Esophagus muscularis mucosa (tissue), 4 donors: Measurements from ENCODE around the gene RBM19. TPM values are rescaled to one million over a fixed set of nuclear protein-coding genes. Genes with fewer than 3 reads are reported as not detected.
"Not testable (repeated sequence)": the region's sequence is repeated elsewhere in the genome, so short reads cannot be mapped to it uniquely, and the experiment has no call there.

Experiments
- DNase-seq: peaks from one replicate; pipeline ENCODE4 v3.0.0-alpha.2; 2017; ENCODE audit errors: extremely low spot score
- H3K27ac ChIP-seq, 4 donors: fragments of 200-600 bp; sonication (generic); replicated peaks in 1 of 4; 1 replicate in 3 of 4; 2 replicates in 1 of 4; pipeline ENCODE4 v1.5.1; 2016 to 2019; ENCODE audit warnings: mild to moderate bottlenecking in 1 of 4
- H3K27me3 ChIP-seq, 4 donors: fragments of 200-600 bp; sonication (generic); one replicate each; pipeline versions ENCODE4 v1.5.1 to v1.6.0; 2016 to 2019
- H3K36me3 ChIP-seq, 4 donors: fragments of 200-600 bp; sonication (generic); one replicate each; pipeline ENCODE4 v1.5.1; 2016 to 2019
- H3K4me1 ChIP-seq, 4 donors: fragments of 200-600 bp; sonication (generic); one replicate each; pipeline ENCODE4 v1.5.1; 2016 to 2019
- H3K4me3 ChIP-seq, 4 donors: fragments of 200-600 bp; sonication (generic); 1 replicate in 2 of 4; 2 replicates in 2 of 4; pipeline ENCODE4 v1.5.1; 2016 to 2019; ENCODE audit warnings: mild to moderate bottlenecking in 4 of 4, moderate library complexity in 1 of 4
- H3K9me3 ChIP-seq, 4 donors: fragments of 200-600 bp; sonication (generic); 1 replicate in 3 of 4; 2 replicates in 1 of 4; pipeline ENCODE4 v1.5.1; 2016 to 2019
- EP300 ChIP-seq: sonication (generic); formaldehyde crosslinking; IDR thresholded peaks from one replicate; pipeline ENCODE4 v1.6.1; 2017; ENCODE audit warnings: antibody characterized with exemption
- POLR2A ChIP-seq: fragments of 450-650 bp; IDR thresholded peaks from one replicate; pipeline ENCODE4 v1.6.1; 2017; ENCODE audit warnings: antibody characterized with exemption, moderate library complexity, mild to moderate bottlenecking, low read depth
- POLR2AphosphoS5 ChIP-seq, 2 donors: sonication (generic); formaldehyde crosslinking; IDR thresholded peaks; one replicate each; pipeline ENCODE4 v1.6.1; 2017; ENCODE audit warnings: antibody characterized with exemption in 2 of 2
- WGBS: methylation state at CpG from one replicate; pipeline ENCODE4 v1.1.5; 2018; 5-methylcytosine and 5-hydroxymethylcytosine counted together
- intact Hi-C: fragments of 100-400 bp; cut with DNase I; formaldehyde crosslinking; loops from one replicate; pipeline ENCODE4 v1.15.1; 2023
- total RNA-seq, 4 donors: library from RNA; depleted of rRNA; stranded (reverse); fragments of >200 nt; gene quantifications; one replicate each; pipeline versions ENCODE4 v1.1.0 to v1.2.1, GENCODE V29; 2016
- TF ChIP-seq, protein P1 (sequence below), 3 experiments: fragments of 200-600 bp in 2 of 3; fragments of 450-650 bp in 1 of 3; sonication (generic) in 2 of 3; IDR thresholded peaks; one replicate each; pipeline ENCODE4 v1.5.1; 2017 to 2019; ENCODE audit warnings: antibody characterized with exemption in 3 of 3, mild to moderate bottlenecking in 2 of 3, moderate library complexity in 1 of 3

RBM19 gene
- total RNA-seq, 4 donors from 2014 or later = 26.7 to 40.0 (median 27.4) TPM

DNA sequence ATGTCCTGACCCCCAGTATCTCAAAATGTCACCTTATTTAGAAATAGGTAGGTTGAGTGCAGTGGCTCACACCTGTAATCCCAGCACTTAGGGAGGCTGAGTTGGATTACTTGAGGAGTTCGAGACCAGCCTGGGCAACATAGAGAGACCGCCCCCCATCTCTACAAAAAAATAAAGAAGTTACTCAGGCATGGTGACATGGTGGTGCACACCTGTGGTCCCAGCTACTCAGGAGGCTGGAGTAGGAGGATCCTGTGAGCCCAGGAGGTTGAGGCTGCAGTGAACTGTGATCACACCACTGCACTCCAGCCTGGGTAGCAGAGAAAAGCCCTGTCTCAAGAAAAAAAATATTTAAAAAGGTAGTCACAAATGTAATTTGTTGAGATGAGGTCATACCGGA lies 27.9 kb upstream of the RBM19 start:
- Histone ChIP-seq H3K4me3 (no peak overlapping the region), H3K4me1 (no peaks in the 10 kb centered on the region), H3K36me3 (no peaks in the 10 kb centered on the region), H3K27me3 (peaks cover 0 to 72% (median 0%) of the 10 kb centered on the region in 4 donors), H3K9me3 (no peaks in the 10 kb centered on the region), H3K27ac (no peak overlapping the region)
- intact Hi-C loops = no loop called here
- no peak for DNase-seq
- TF ChIP-seq POLR2A (no peak), POLR2AphosphoS5 (IDR thresholded peaks at IDR 0.05) (no peak), EP300 (no peak)
- TF ChIP-seq, protein P1, sequence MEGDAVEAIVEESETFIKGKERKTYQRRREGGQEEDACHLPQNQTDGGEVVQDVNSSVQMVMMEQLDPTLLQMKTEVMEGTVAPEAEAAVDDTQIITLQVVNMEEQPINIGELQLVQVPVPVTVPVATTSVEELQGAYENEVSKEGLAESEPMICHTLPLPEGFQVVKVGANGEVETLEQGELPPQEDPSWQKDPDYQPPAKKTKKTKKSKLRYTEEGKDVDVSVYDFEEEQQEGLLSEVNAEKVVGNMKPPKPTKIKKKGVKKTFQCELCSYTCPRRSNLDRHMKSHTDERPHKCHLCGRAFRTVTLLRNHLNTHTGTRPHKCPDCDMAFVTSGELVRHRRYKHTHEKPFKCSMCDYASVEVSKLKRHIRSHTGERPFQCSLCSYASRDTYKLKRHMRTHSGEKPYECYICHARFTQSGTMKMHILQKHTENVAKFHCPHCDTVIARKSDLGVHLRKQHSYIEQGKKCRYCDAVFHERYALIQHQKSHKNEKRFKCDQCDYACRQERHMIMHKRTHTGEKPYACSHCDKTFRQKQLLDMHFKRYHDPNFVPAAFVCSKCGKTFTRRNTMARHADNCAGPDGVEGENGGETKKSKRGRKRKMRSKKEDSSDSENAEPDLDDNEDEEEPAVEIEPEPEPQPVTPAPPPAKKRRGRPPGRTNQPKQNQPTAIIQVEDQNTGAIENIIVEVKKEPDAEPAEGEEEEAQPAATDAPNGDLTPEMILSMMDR (IDR thresholded peaks at IDR 0.05) = no peak
- 90% methylated on average over 3 of the region's 3 CpGs for WGBS

DNA sequence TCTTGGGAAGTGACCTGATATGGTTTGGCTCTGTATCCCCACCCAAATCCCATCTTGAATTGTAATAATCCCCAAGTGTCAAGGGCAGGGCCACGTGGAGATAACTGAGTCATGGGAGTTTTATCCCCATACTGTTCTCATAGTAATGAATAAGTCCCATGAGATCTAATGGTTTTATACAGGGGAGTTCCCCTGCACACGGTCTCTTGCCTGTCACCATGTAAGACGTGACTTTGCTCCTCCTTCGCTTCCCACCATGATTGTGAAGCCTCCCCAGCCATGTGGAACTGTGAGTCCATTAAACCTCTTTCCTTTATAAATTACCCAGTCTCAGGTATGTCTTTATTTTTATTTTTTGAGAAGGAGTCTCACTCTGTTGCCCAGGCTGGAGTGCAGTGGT lies 26.6 kb upstream of the RBM19 start:
- H3K36me3 ChIP-seq, H3K4me1 ChIP-seq, H3K4me3 ChIP-seq, intact Hi-C loops, DNase-seq, H3K9me3 ChIP-seq, H3K27ac ChIP-seq: not testable (repeated sequence)
- 72% methylated on average over 4 of the region's 4 CpGs for WGBS
- peaks cover 0 to 73% (median 0%) of the 10 kb centered on the region in 4 donors for H3K27me3 ChIP-seq

DNA sequence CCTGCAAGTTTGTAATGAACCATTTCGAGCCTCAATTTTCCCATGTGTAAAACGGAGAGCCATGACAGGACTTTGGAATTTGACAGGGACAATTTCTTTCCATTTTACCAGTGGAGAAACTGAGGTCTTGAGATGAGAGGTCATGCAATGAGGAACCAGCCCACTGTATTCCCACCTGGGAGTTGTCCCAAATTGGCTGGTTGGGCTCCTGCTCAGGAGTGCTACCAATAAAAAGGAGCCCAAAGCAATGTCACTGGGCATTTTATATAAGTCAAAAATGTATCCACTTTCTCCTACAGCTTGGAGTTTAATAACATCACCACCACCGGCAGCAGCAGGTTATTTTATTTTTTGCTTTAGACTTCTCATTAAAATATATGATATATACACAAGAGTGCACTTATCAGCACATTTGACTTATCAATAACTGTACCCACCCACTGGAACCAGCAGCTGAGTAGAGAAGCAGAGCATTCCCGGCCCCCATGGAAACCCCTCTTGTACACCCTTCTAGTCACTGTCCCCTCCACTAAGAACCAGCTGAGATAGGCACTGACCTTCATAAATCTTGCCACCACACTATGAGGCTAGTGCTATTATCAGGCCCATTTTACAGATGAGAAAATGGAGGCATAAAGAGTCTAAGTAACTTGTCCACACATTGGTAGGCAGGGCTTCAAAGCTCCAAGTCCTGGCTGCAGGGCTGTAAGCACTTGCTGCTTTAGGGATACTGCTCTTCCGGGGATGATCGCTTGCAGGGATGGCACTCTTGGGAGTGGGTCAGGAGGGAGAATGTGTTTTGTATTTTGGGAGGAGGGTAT lies 25.3 kb upstream of the RBM19 start:
- Histone ChIP-seq H3K27ac (no peak overlapping the region), H3K36me3 (no peaks in the 10 kb centered on the region), H3K9me3 (no peaks in the 10 kb centered on the region), H3K27me3 (peaks cover 0 to 76% (median 0%) of the 10 kb centered on the region in 4 donors), H3K4me3 (no peak overlapping the region), H3K4me1 (no peaks in the 10 kb centered on the region)
- 56% methylated on average over 6 of the region's 6 CpGs for WGBS
- DNase-seq = no peak
- no peak for TF ChIP-seq POLR2AphosphoS5 (IDR thresholded peaks at IDR 0.05)
- no peak for TF ChIP-seq POLR2A
- TF ChIP-seq, protein P1 (IDR thresholded peaks at IDR 0.05) = no peak
- no peak for TF ChIP-seq EP300
- intact Hi-C loops = no loop called here

DNA sequence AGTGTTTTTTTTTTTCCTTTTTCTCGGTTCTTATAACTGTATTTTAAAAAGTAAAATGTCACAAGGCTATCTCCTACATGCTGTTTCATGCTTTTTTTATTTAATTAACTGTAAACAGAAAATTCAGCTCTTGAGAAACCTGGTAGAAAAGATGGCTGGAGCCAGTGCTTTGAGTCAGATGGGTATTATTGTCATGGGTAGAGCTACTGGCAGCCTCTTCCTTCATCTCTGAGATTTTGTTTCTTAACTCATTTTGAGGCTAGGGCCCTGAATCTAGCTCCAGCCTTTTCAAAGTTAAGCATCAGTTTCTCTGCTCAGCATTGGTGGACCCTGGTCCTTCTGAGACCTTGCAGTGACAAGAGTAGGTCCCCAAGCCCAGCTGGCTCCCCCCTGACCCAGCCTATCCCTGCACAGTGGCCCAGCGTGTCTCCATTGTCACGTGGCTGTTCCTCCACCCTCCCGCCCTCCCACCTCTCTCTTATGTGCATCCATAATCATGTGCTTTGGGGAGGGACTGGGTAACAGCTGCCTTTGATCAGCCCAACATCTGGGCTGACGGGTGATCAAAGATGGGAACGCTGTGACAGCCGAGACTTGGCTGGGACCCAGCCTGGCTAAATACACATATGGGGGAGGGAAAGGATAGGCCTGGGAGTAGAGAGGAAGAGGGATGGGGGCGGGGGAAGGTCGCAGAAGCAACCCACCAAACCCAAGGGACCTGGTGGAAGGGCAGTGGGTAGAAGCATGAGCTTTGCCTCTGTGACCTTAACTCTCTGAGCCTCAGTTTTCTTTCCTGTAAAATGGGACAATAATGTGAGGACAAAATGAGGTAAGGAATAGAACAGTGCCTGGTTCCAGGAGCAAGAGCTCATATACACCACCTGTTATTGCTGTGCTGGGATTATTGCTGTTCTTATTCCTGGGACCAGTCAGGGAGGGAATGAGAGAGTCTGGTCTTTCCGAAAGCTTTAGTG lies 24.4 kb upstream of the RBM19 start:
- Histone ChIP-seq H3K36me3 (no peaks in the 10 kb centered on the region), H3K27ac (no peak overlapping the region), H3K27me3 (peaks cover 0 to 76% (median 0%) of the 10 kb centered on the region in 4 donors), H3K9me3 (no peaks in the 10 kb centered on the region), H3K4me1 (no peaks in the 10 kb centered on the region), H3K4me3 (no peak overlapping the region)
- TF ChIP-seq POLR2A = no peak
- TF ChIP-seq, protein P1 (IDR thresholded peaks at IDR 0.05) = no peak
- TF ChIP-seq POLR2AphosphoS5 (IDR thresholded peaks at IDR 0.05) = no peak
- no peak for TF ChIP-seq EP300
- WGBS = 27% methylated on average over 9 of the region's 10 CpGs
- no peak for DNase-seq
- intact Hi-C loops = no loop called here

DNA sequence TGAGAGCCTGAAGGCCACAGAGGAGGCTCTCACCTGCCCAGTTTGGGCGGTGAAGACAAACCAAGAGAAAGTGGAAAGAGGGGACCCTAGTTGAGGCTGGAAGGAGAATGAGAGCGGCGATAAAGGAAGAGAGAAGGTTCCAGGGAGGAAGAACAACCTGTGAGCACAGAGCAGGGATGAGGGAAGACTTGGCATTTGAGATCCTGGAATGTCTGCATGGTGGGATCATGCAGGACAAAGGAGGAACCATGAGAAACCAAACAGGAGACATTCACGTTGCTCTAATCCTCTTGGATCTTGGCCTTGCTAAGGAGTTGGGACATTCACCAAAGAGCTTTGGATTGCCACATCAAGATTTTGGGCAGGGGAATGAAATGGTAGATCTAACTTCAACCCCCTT lies 22.9 kb upstream of the RBM19 start:
- 80% methylated on average over 4 of the region's 4 CpGs for WGBS
- Histone ChIP-seq H3K9me3 (no peaks in the 10 kb centered on the region), H3K4me3 (no peak overlapping the region), H3K27me3 (peaks cover 0 to 65% (median 0%) of the 10 kb centered on the region in 4 donors), H3K36me3 (no peaks in the 10 kb centered on the region), H3K27ac (no peak overlapping the region), H3K4me1 (no peaks in the 10 kb centered on the region)
- TF ChIP-seq, protein P1 (IDR thresholded peaks at IDR 0.05) = no peak
- TF ChIP-seq POLR2AphosphoS5 (IDR thresholded peaks at IDR 0.05) (no peak), POLR2A (no peak), EP300 (no peak)
- DNase-seq = no peak
- intact Hi-C loops = loop anchor here (10.0 kb wide), 1 partner anchor 1926 kb away; no protein-coding TSS in a partner anchor
